AG04450 (cell line): Measurements from ENCODE around the gene CEACAM21. TPM values are rescaled to one million over a fixed set of nuclear protein-coding genes. Genes with fewer than 3 reads are reported as not detected.

Experiments
- CTCF ChIA-PET: fragments of 300-600, 350-600 bp; formaldehyde crosslinking; extraction: SDS; loops from one replicate; lab custom pipeline; 2022; ENCODE audit warnings: antibody characterized with exemption, inconsistent platforms; lab: Charles Lee
- POLR2A ChIA-PET: fragments of 350-600 bp; formaldehyde crosslinking; extraction: SDS; loops from one replicate; lab custom pipeline; 2021; ENCODE audit warnings: antibody characterized with exemption, inconsistent platforms; lab: Yijun Ruan, JAX
- DNase-seq: peaks from one replicate; pipeline ENCODE4 v3.0.0-alpha.2; 2011; ENCODE audit warnings: low read depth, low spot score
- H3K27ac ChIP-seq: one replicate; pipeline ENCODE4 v1.5.1; 2012; ENCODE audit warnings: low read depth, low read length, control low read depth
- H3K27me3 ChIP-seq: one replicate; pipeline ENCODE4 v1.6.0; 2012; ENCODE audit warnings: low read length; ENCODE audit not compliant: control insufficient read depth, insufficient read depth
- H3K4me3 ChIP-seq: 2 replicates; pipeline ENCODE4 v1.5.1; 2011; ENCODE audit warnings: mild to moderate bottlenecking, low read depth, low read length, control low read depth
- H3K9me3 ChIP-seq: 2 replicates; pipeline ENCODE4 v1.5.1; 2012; ENCODE audit warnings: low read length; ENCODE audit not compliant: control insufficient read depth, insufficient read depth
- CTCF ChIP-seq: IDR thresholded peaks from 2 replicates; pipeline ENCODE4 v1.5.1; 2011; ENCODE audit warnings: low read depth, low read length, control low read depth, inconsistent platforms
- polyA plus RNA-seq: library from polyadenylated mRNA; depleted of rRNA; stranded (reverse); fragments of >200 nt; gene quantifications from 2 replicates; pipeline ENCODE4 v1.2.3, GENCODE V29; 2011

Gene CEACAM21
- polyA plus RNA-seq, 1 experiment: not detected

- Histone ChIP-seq H3K9me3 (no peaks in the 10 kb centered on the region), H3K4me3 (no peak overlapping the region), H3K27ac (no peak overlapping the region), H3K27me3 (peaks cover 38% of the 10 kb centered on the region)
- no peak for DNase-seq
- ChIA-PET POLR2A (no interaction called here), CTCF (interaction anchor here (0.6 to 2.5 kb wide), 10 partner anchors 8 to 124 kb away, joined by 3 to 30 read pairs (median 5); partner anchors contain the start of gene DMAC2)
- no peak for TF ChIP-seq CTCF
Observed at GRCh38 chr19:41563854-41564514, 12.0 kb upstream of the CEACAM21 start.

GRCh38 chr19:41564515-41565378 is 11.2 kb upstream of the CEACAM21 start:
- CTCF ChIA-PET: interaction anchor here (1.1 to 2.5 kb wide), 5 partner anchors 23 to 116 kb away, joined by 4 to 30 read pairs (median 6); no protein-coding TSS in a partner anchor
- no peaks in the 10 kb centered on the region for H3K9me3 ChIP-seq
- POLR2A ChIA-PET: no interaction called here
- H3K27me3 ChIP-seq: peaks cover 42% of the 10 kb centered on the region
- no peak for DNase-seq
- no peak for TF ChIP-seq CTCF
- H3K27ac ChIP-seq: no peak overlapping the region
- no peak overlapping the region for H3K4me3 ChIP-seq

GRCh38 chr19:41565379-41565720 is 10.6 kb upstream of the CEACAM21 start:
- Histone ChIP-seq H3K9me3 (no peaks in the 10 kb centered on the region), H3K27me3 (peaks cover 42% of the 10 kb centered on the region), H3K4me3 (no peak overlapping the region), H3K27ac (no peak overlapping the region)
- ChIA-PET POLR2A (no interaction called here), CTCF (interaction anchor here (2.4 kb wide), 1 partner anchor 117 kb away, joined by 15 read pairs; no protein-coding TSS in a partner anchor)
- DNase-seq: no peak
- TF ChIP-seq CTCF: no peak

- Histone ChIP-seq H3K9me3 (no peaks in the 10 kb centered on the region), H3K27ac (no peak overlapping the region), H3K27me3 (peaks cover 42% of the 10 kb centered on the region), H3K4me3 (no peak overlapping the region)
- ChIA-PET POLR2A (no interaction called here), CTCF (interaction anchor here (2.4 kb wide), 1 partner anchor 117 kb away, joined by 15 read pairs; no protein-coding TSS in a partner anchor)
- TF ChIP-seq CTCF: no peak
- DNase-seq: no peak
Observed at GRCh38 chr19:41566001-41566400, 10.0 kb upstream of the CEACAM21 start.
